Posterior cingulate gyrus (tissue), 11 donors: ENCODE measurements around the gene RBM20.

Experiments
- DNase-seq, 10 donors: peaks; one replicate each; pipeline versions ENCODE4 v3.0.0 to v3.0.0-alpha.2; 2020 to 2021; ENCODE audit warnings: mixed read lengths in 3 of 10
- intact Hi-C: fragments of 100-400 bp; cut with DNase I; formaldehyde crosslinking; loops from one replicate; pipeline ENCODE4 v1.15.1; 2023

The RBM20 gene

GRCh38 chr10:110793886-110794285 is 149.8 kb downstream of the RBM20 start:
- intact Hi-C loops, result no loop called here
- no peak for DNase-seq

DNA sequence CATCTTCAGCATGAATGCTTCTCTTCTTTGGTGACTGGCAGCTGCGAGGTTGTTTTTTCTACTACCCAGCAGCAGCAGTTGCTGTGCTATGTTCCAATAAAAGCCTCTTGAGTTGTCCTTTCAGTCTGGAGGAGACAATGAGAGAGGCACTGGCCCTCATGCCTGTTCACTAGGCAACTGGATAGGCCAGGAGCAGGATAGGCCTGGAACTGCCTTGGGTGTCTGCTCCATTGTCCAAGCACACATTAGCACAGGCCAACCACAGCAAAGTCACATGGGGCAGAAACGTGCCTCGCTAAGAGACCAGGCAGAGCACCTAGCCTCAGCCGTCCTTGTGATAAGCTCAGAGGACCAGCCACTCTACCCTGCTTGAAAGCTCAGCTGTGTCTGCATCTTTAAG is 150.7 kb downstream of the RBM20 start:
- intact Hi-C loops, result no loop called here
- peak in 9 of 10 donors; percentile 21 to 91 (median 41) for DNase-seq

GRCh38 chr10:110797416-110797815 is 153.3 kb downstream of the RBM20 start:
- no peak for DNase-seq
- intact Hi-C loops, result no loop called here

- intact Hi-C loops, result no loop called here
Measured at GRCh38 chr10:110798340-110798739, 154.2 kb downstream of the RBM20 start.

DNA sequence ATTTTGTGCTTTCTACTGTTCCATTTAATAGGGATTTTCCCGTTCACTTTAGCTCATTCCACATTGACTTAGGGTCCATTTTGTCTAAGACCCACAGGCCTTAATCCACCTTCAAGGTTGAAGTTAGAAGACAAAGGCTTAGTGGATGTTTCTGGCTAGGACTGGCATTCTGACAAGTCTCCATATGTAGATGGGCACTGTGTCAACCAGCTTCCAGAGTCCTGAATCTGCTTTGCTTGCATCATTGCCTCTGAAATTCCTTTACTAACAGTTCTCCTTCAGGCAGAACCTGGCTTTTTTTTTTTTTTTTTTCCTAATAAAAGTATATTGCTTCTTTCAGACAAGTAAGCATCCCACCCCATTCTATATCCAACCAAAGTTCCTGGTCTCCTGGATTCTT is 158.0 kb downstream of the RBM20 start:
- intact Hi-C loops, result loop anchor here (5.0 kb wide), 1 partner anchor 70 kb away; the partner anchor contains the start of gene PDCD4
- no peak for DNase-seq

More at GRCh38 chr10:110798340-110798739, 154.2 kb downstream of the RBM20 start:
- DNase-seq, result no peak

DNA sequence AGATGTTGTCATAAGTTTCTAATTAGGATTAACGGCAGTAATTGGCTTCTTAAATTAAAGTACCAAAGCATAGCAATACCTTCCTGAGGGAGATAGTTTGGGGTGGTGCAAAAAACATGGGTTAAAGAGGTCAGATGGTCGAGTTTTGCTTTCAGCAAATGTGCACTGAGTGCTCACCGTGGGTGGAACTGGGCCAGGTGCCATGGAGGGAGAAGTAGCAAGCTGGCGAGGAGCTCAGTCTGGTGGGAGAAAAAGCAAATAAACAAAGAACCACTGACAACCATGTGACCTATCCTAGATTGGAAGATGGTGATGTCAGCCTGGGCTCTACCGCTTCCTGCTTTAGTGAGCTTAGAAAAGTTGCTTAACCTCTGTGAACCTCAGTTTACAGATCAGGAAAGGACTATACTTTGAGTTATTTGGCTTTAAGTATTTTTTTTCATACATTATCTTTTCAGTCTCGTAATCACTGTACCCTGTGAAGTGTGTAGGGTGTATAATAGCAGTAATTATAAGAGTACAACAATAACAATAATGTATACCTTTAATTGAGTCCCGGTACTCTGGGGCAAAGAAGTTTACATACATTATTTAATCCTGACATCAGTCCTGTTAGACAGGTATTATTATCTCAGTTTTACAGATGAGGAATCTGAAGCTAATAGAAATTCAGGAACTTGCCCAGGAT is 158.6 kb downstream of the RBM20 start:
- DNase-seq, result peak in 6 of 10 donors; percentile 29 to 88 (median 42)
- intact Hi-C loops, result loop anchor here (5.0 kb wide), 1 partner anchor 70 kb away; the partner anchor contains the start of gene PDCD4

DNA sequence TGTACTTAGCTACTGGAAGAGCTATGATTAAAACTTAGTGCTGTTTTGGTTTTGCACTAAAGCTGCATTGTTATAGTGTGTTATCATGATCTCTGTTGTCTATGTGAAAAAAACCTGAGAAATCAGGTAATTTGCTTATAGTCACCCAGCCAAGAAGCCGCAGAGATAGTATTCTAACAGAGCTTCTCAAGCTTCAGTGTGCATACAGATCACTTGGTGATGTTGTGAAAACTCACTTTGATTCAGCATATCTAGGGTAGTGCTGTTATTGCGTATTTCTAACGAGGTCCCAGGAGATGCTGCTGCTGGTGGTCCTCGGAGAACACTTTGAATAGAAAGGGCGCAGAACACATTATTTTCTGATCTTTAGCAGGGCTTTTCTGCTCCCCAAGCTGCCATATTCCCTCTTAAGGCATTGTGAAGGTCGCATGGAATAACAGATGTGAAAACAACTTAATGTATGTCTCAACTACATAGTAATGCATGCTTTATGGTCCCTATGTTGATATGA is 159.2 kb downstream of the RBM20 start:
- DNase-seq, result no peak
- intact Hi-C loops, result loop anchor here (5.0 kb wide), 1 partner anchor 69 kb away; the partner anchor contains the start of gene PDCD4

- peak in 5 of 10 donors; percentile 38 to 89 (median 52) for DNase-seq
- intact Hi-C loops, result loop anchor here (1.0 to 5.0 kb wide), 2 partner anchors 68 to 89 kb away; partner anchors contain the start of gene PDCD4
Measured at GRCh38 chr10:110803830-110804338, 159.7 kb downstream of the RBM20 start.

DNA sequence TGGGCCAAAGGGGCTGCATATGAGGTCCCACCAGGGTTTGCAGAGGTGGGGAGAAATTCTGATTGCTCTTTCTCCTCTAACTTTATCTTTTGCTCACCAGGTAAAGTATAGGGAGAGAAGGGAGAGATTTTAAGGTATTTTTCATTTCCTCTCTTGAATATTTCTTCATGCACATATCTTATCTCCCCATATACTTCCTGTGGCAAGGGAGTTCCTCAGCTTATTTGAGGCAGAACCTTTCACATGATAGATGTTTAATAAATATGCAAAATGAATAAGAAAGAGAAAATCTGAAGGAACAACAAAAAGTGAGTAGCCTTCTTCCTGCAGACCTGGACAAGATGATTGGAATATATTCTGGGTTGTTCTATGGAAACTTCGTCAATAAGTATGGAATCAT is 160.2 kb downstream of the RBM20 start:
- intact Hi-C loops, result loop anchor here (1.0 to 5.0 kb wide), 2 partner anchors 68 to 89 kb away; partner anchors contain the start of gene PDCD4
- DNase-seq, result no peak

DNA sequence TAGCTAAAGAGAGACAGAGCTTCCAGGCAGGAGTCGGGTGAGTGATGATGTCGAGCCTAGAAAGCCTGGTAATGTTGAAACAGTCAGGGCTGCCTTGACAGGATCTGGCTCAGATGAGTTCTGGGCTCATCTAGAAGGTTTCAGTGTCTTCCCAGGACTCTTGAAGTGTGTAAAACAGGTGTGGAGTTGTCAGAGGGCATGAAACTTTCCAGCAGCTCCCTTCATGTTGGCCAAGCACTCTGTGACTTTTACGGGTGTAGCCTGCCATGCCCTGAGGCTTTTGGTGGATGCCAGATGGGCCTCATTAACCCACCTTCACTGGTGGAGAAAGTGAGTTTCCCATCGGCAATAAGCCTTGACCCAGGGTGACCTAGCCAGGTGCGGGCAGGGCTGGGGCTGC is 161.2 kb downstream of the RBM20 start:
- DNase-seq, result no peak
- intact Hi-C loops, result no loop called here

GRCh38 chr10:110806335-110806734 is 162.2 kb downstream of the RBM20 start:
- no peak for DNase-seq
- intact Hi-C loops, result no loop called here

DNA sequence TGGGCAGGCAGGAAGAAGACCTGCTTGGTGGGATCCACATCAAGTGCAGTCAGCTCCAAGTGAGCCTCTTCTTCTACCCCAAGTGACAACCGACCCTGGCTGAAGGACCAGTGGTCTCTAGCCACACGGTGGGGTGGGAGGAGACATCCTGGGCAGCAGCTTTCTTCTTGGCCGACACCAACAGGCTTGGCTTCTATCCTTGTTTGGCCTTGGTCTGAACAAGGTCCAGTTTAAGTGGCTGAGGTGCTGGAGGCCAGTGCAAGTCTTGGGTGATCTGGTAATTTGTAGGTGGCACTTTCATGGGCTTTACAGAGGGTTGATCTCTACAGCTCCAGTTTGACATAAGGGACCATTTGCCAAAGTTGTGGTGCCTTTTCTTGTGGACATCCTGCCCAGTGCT is 164.0 kb downstream of the RBM20 start:
- intact Hi-C loops, result no loop called here
- DNase-seq, result no peak

DNA sequence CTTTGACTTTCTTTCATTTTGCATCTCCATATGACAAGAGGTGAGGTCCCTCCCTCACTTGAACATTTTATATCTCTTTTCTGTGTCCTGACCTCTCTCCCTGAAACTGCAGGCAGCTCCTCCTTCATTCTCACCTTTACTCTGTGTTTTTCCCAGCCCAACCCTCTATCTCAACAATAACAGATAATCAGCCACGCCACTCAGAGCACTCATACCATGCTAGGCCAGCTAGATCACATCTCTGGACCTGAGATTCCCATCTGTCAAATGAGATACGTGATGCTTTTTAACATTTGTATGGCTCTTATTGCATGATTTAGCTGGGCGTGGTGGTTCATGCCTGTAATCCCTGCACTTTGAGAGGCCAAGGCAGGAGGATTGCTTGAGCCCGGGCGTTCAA is 164.5 kb downstream of the RBM20 start:
- DNase-seq, result no peak
- intact Hi-C loops, result no loop called here

- intact Hi-C loops, result no loop called here
- no peak for DNase-seq
Measured at GRCh38 chr10:110810625-110811024, 166.5 kb downstream of the RBM20 start.

GRCh38 chr10:110811791-110812581 is 167.8 kb downstream of the RBM20 start:
- intact Hi-C loops, result no loop called here
- peak in 1 of 10 donors; percentile 88 for DNase-seq

GRCh38 chr10:110812583-110812982 is 168.4 kb downstream of the RBM20 start:
- intact Hi-C loops, result no loop called here
- no peak for DNase-seq

DNA sequence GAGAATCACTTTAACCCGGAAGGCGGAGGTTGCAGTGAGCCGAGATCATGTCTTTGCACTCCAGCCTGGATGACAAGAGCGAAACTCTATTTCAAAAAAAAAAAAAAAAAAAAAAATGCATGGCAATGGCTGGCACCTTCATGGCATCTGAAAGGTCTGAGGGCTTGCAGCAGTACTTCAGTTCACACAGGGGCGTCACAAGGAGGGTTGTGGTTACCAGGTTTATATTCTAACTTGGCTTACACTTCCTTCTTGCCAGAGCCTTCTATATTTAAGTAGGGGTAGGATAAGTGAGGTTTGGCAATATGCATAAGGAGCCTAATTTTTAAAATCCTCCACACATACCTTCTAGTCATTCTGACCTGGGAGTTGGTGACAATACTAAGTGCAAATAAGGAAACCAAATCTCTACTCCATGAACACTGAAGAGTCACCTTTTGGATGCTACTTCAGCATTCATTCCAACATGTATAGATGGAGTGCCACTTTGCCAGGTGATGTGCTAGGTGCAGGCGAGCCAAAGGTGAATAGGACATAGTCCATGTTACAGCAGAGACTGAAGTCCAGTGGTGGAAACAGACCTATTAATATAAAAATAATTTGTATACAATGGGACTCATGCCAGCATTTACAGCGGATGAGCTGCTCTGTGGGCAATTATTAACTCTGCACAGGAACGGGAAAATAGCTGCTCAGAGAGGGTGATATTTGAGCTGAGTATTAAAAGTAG is 169.8 kb downstream of the RBM20 start:
- intact Hi-C loops, result no loop called here
- DNase-seq, result no peak

- intact Hi-C loops, result no loop called here
- DNase-seq, result no peak
Measured at GRCh38 chr10:110815354-110816004, 171.3 kb downstream of the RBM20 start.

DNA sequence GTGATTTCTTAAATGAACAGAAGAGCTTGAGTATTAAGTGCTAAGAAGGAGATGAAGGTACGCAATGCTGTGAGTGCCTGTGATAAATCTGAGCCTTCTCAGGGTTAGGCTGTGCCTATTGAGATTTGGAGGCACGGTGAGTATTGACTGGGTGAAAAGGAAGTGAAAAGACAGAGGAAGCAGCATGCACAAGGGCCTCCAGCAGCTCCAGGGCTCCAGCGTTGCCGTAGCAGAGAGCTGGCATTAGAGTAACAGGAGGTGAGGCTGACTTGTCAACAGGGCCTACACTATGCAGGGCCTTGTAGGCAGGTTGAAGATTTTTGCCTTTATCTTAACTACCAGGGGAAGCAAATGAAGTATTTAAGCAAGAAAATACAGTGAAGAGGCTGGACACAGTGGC is 173.5 kb downstream of the RBM20 start:
- intact Hi-C loops, result no loop called here
- no peak for DNase-seq
